ENCODE results near the gene SLC17A8. TPM values are rescaled to one million over a fixed set of nuclear protein-coding genes. Genes with fewer than 3 reads are reported as not detected.
"Not testable (repeated sequence)": the region's sequence is repeated elsewhere in the genome, so short reads cannot be mapped to it uniquely, and the experiment has no call there.

Gene SLC17A8
- total RNA-seq, 1 experiment from 2014 or later: not detected

DNA sequence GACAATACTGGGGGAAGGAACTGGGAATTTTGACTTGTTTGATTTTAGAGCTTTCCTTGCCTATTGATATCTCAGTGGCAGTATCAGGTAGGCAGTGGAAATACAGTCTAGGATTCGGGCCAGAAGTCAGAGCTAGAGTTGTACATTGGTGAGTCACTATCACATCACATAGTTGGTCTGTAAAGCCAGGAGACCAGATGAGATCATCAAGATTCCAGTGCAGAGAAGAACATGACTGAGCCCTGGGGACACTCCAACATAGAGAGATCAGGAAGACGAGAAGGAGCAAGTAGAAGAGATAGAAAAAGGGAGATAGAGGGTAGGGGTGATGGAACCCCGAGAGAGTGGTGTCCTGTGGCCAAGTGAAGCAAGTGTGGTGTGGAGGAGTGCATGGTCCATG is 70.2 kb downstream of the SLC17A8 start:
- Histone ChIP-seq H3K27ac (no peak overlapping the region), H3K4me1 (replicated peaks; ENCODE audit: insufficient read depth) (no peaks in the 10 kb centered on the region), H3K4me3 (no peak overlapping the region), H3K9me3 (ENCODE audit: insufficient read depth, low read depth) (0 out of 2 replicates have a peak, but pooled peaks cover 2% of the 10 kb centered on the region), H4K20me1 (ENCODE audit: insufficient read depth) (no peaks in the 10 kb centered on the region), H3K27me3 (ENCODE audit: insufficient read depth, low read depth) (peaks cover 14% of the 10 kb centered on the region), H3K36me3 (ENCODE audit: low read depth) (no peaks in the 10 kb centered on the region), H2AFZ (no peak overlapping the region), H3K4me2 (no peak overlapping the region), H3K9me2 (ENCODE audit: insufficient read depth) (no peaks in the 10 kb centered on the region; the same call in 1 of the 2 replicates), H3F3A (ENCODE audit: insufficient read depth, low read depth) (no peaks in the 10 kb centered on the region), H3K79me2 (ENCODE audit: low read depth) (no peaks in the 10 kb centered on the region)
- DNase-seq: no peak
- ChIA-PET POLR2A (ENCODE audit: unreplicated experiment) (no interaction called here), CTCF (no interaction called here)
- TF ChIP-seq, protein P1, sequence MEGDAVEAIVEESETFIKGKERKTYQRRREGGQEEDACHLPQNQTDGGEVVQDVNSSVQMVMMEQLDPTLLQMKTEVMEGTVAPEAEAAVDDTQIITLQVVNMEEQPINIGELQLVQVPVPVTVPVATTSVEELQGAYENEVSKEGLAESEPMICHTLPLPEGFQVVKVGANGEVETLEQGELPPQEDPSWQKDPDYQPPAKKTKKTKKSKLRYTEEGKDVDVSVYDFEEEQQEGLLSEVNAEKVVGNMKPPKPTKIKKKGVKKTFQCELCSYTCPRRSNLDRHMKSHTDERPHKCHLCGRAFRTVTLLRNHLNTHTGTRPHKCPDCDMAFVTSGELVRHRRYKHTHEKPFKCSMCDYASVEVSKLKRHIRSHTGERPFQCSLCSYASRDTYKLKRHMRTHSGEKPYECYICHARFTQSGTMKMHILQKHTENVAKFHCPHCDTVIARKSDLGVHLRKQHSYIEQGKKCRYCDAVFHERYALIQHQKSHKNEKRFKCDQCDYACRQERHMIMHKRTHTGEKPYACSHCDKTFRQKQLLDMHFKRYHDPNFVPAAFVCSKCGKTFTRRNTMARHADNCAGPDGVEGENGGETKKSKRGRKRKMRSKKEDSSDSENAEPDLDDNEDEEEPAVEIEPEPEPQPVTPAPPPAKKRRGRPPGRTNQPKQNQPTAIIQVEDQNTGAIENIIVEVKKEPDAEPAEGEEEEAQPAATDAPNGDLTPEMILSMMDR (conservative IDR thresholded peaks at IDR 0.05): no peak
- TF ChIP-seq EZH2 (IDR thresholded peaks at IDR 0.05; ENCODE audit: low read depth): no peak
- no TSS peak for BruUV-seq (replicated peaks)
- intact Hi-C loops (cut with micrococcal nuclease; ENCODE audit: unreplicated experiment): no loop called here

DNA sequence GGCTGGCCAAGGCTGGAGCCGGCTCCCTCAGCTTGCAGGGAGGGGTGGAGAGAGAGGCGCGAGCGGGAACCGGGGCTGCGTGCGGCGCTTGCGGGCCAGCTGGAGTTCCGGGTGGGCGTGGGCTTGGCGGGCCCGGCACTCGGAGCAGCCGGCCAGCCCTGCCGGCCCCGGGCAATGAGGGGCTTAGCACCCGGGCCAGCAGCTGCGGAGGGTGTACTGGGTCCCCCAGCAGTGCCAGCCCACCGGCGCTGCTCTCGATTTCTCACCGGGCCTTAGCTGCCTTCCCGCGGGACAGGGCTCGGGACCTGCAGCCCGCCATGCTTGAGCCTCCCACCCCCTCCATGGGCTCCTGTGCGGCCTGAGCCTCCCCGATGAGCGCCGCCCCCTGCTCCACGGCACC is 73.4 kb downstream of the SLC17A8 start:
- peaks cover 14% of the 10 kb centered on the region for H3K27me3 ChIP-seq (ENCODE audit: insufficient read depth, low read depth)
- CTCF ChIA-PET; DNase-seq; H3K4me1 ChIP-seq (replicated peaks; ENCODE audit: insufficient read depth); POLR2A ChIA-PET (ENCODE audit: unreplicated experiment); H3K4me3 ChIP-seq; intact Hi-C loops (cut with micrococcal nuclease; ENCODE audit: unreplicated experiment); H3F3A ChIP-seq (ENCODE audit: insufficient read depth, low read depth); H3K4me2 ChIP-seq; H3K79me2 ChIP-seq (ENCODE audit: low read depth); H2AFZ ChIP-seq; H3K27ac ChIP-seq; H3K9me3 ChIP-seq (ENCODE audit: insufficient read depth, low read depth); H3K9me2 ChIP-seq (ENCODE audit: insufficient read depth); BruUV-seq (replicated peaks); H3K36me3 ChIP-seq (ENCODE audit: low read depth); H4K20me1 ChIP-seq (ENCODE audit: insufficient read depth): not testable (repeated sequence)

DNA sequence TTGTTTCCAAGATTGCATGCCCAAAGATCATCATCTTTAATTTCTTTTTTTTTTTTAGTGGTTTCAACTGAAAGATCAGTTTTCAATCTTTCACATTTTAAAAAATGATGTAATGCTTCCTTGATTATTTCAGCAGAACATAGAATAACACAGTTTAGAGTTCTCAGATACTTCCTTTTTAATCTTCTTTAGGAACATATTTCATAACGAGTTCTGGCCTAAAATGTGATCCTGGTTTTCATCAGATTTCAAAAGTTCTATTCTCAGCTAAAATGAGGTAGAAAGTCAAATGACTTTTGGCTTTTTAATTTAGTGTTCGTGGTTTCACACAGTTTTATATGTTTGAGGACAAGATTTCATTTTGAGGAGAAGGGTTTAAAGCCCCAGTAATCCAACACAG is 76.8 kb downstream of the SLC17A8 start:
- intact Hi-C loops (cut with micrococcal nuclease; ENCODE audit: unreplicated experiment): no loop called here
- Histone ChIP-seq H3K9me2 (ENCODE audit: insufficient read depth) (no peaks in the 10 kb centered on the region), H3K4me2 (no peak overlapping the region), H3K79me2 (ENCODE audit: low read depth) (no peaks in the 10 kb centered on the region), H3K4me3 (no peak overlapping the region), H3K9me3 (ENCODE audit: insufficient read depth, low read depth) (no peaks in the 10 kb centered on the region), H3K27ac (no peak overlapping the region), H4K20me1 (ENCODE audit: insufficient read depth) (no peaks in the 10 kb centered on the region), H2AFZ (no peak overlapping the region), H3K27me3 (ENCODE audit: insufficient read depth, low read depth) (peaks cover 12% of the 10 kb centered on the region), H3K36me3 (ENCODE audit: low read depth) (no peaks in the 10 kb centered on the region), H3K4me1 (replicated peaks; ENCODE audit: insufficient read depth) (no peaks in the 10 kb centered on the region), H3F3A (ENCODE audit: insufficient read depth, low read depth) (no peaks in the 10 kb centered on the region)
- DNase-seq: no peak
- no TSS peak for BruUV-seq (replicated peaks)
- CTCF ChIA-PET: no interaction called here
- no peak for TF ChIP-seq EZH2 (IDR thresholded peaks at IDR 0.05; ENCODE audit: low read depth)
- TF ChIP-seq, protein P1 (conservative IDR thresholded peaks at IDR 0.05): no peak
- POLR2A ChIA-PET (ENCODE audit: unreplicated experiment): no interaction called here

DNA sequence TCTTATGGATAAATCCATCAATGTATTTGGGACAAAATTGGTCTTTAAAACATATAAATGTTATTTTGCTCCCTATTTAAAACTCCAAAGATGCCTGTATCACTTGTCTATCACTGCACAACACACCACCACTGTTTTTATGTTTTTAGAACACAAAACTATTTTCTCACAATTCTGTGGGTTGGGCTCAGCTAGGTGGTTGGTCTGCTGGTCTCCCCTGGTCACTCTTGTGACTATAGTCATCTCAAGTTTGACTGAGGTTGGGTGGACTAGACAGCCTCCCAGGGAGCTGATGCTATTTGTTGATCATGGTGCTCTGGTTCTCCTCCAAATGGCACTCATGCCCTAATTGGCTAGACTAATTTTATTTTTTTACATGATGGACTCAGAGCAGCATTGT is 77.3 kb downstream of the SLC17A8 start:
- Histone ChIP-seq H3F3A (ENCODE audit: insufficient read depth, low read depth) (no peaks in the 10 kb centered on the region), H3K27me3 (ENCODE audit: insufficient read depth, low read depth) (peaks cover 9% of the 10 kb centered on the region), H2AFZ (no peak overlapping the region), H3K9me2 (ENCODE audit: insufficient read depth) (no peaks in the 10 kb centered on the region), H3K9me3 (ENCODE audit: insufficient read depth, low read depth) (no peaks in the 10 kb centered on the region), H3K79me2 (ENCODE audit: low read depth) (no peaks in the 10 kb centered on the region), H4K20me1 (ENCODE audit: insufficient read depth) (no peaks in the 10 kb centered on the region), H3K36me3 (ENCODE audit: low read depth) (no peaks in the 10 kb centered on the region), H3K27ac (no peak overlapping the region), H3K4me3 (no peak overlapping the region), H3K4me2 (no peak overlapping the region), H3K4me1 (replicated peaks; ENCODE audit: insufficient read depth) (no peaks in the 10 kb centered on the region)
- intact Hi-C loops (cut with micrococcal nuclease; ENCODE audit: unreplicated experiment): no loop called here
- BruUV-seq (replicated peaks): no TSS peak
- POLR2A ChIA-PET (ENCODE audit: unreplicated experiment): no interaction called here
- DNase-seq: no peak
- CTCF ChIA-PET: no interaction called here
- TF ChIP-seq EZH2 (IDR thresholded peaks at IDR 0.05; ENCODE audit: low read depth): no peak
- TF ChIP-seq, protein P1 (conservative IDR thresholded peaks at IDR 0.05): no peak

Data from PC-9 (cell line).